Stimulated activated CD4-positive, alpha-beta T cell treated with anti-CD3 and anti-CD28 coated beads, Interleukin-2, amount 100 ng/mL, for 48 hours (primary cell): Measurements from ENCODE around the gene NECAB3.

Experiments
- DNase-seq, 2 donors: peaks; one replicate each; pipeline ENCODE4 v3.0.0-alpha.2; 2020

The NECAB3 gene

GRCh38 chr20:33696448-33696847 is 22.2 kb upstream of the NECAB3 start:
- no peak for DNase-seq

DNA sequence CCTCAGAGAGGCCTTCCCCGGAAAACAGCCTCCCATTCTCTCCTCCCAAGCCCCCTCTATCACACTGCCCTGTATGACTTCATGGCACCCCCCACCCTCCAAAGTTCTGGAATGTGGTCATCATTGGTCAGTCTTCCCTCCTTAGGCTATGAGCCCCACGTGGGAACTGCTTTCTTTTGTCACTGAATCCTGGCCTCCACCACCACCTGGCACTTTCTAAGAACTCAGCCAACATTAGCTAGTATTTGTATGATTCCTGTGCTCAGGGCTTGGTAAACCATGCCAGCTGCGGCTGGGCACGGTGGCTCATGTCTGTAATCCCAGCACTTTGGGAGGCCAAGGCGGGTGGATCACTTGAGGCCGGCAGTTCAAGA is 20.4 kb upstream of the NECAB3 start:
- no peak for DNase-seq

DNA sequence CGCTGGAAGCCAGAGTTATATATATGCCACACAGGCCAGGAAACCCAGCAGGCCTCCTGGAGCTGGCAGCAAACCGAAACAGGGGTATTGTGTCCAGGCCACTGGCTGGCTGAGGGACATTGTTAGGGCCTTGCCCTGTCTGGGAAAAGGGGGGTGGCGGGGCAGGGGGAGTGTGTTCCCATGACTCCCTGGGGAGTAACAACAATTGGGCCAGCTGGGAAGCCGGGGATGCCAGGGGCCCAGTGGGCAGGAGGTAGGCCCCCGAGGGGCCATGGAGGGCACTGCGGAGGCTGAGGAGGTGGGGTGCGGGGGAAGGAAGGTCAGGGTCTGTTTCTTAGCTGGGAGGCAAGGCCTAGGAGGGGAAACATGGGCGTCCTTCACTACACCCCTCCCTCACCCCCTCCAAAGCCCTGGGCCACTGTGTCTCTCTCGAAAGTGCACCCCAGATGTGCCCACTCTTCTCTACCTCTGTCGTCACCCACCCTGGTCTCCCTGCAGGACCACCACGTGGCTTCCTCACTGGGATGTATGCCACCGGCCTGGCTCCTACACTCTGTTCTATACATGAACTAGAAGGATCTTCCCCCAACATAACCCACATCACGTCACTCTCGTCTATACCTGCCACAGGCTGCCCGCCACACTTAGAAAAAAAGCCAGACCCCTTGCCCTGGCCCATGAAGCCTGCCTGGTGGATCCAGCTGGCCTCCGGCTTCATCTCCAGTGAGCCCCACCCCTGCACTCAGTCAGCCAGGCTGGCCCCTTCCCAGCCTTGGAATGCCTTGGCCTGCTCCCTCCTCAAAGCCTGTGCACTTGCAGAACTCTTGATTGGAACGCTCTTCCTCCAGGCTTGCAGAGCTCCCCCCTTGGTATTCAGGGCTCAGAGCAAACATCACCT is 19.8 kb upstream of the NECAB3 start:
- DNase-seq: no peak

DNA sequence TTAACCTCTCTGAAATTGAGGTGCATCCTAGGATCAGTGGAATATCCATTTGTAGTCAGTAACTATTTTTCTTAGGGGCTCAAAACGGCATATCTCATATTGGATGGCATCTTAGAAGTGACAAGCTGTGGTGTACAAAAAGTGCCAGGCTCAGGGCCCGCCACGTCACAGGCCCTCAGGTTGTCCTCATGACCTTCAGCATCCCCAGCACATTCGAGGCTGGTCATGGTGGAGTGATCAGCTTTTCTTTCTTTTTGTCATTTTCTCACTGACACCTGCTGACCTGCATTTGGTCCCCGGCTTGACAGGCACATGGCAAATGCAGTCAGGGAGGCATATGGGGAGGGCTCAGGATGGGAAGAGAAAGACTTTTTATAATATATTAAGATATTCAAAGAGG is 19.1 kb upstream of the NECAB3 start:
- DNase-seq: no peak

DNA sequence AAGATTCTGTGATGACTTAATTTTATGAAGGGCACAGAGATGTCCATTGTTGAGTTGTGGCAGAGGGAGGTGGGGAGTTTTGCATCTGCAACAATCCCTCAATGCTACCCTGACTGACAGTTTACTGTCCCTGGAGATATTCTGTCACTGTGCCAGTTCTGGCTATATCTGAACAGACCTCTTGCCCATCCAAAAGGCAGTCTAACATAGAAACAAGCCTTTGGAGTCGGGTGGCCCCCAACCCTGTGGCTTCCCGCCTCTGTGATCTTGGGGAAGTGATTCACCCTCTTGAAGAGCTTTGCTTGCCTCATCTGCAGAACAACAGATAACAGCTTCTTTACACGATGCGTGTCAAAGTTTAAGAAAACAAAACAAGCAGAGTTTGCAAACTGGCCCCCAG is 15.7 kb upstream of the NECAB3 start:
- DNase-seq: peak in 1 of 2 donors; percentile 38

- no peak for DNase-seq
These were observed 15.3 kb upstream of the NECAB3 start for GRCh38 chr20:33689493-33689892.

DNA sequence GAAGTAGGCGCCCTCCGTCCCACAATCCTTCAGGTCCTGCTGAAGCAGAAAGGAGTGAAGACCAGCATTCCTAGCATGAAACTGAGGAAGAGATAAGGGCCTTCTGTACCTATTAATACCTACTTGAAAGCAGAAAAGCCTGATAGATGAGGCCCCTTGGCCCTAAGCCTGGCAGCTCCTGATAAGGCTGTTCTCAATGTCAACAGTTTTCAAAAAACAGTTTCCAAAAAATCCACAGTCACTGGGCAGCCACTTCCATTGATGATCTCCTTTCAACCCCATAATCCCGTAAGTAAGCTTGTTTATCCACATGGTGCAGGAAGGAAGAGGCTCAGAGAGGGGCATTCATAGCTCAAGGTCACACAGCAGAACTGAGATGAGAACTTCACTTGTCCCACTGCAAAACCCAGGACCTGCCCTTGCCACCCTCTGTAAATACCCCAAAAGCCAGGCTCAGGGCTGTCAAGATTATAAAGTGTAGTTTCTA is 14.8 kb upstream of the NECAB3 start:
- no peak for DNase-seq

DNA sequence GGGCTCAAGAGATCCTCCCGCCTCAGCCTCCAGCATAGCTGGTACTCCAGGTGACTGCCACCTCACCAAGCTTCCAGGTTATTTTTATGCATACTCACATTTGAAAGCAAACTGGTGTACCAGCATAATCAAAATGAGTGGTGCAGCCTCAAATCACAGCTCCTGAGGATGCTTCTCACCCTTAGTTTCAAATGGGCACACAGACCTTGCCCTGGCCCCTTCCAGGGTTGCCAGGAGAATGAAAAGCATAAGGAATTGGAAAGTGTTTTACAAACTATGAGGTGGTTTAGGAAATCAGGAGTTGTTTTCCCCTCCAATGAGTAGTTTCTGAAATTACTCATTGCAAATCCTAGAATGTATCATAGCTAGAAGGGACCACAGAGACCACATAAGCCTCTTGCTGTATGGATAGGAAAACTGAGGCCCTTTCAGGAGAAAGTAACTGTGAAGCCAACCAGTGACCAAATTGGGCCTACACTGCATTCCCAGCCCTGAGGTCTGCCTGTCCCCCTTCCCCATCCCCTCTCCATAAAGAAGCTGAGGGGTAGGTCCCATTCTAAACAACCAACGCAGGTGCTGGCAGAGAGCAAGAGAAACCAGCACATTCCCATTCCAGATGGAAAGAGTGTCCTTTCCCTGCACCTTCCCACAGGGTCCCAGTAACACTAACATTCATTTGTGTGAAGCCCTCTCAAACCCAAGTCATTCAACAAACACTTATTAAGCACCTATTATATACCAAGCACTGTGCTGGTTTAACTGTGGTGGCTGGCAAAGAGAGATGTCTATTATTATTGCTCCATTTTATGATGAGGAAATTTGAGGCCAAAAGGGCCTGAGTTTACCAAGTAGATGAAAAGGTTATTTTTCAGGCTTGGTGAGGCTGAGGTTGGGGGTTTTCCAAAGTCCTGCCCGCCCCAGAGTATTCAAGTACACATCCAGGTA is 14.0 kb upstream of the NECAB3 start:
- no peak for DNase-seq

GRCh38 chr20:33687370-33687915 is 13.2 kb upstream of the NECAB3 start:
- no peak for DNase-seq

- no peak for DNase-seq
These were observed 12.7 kb upstream of the NECAB3 start for GRCh38 chr20:33686984-33687366.

DNA sequence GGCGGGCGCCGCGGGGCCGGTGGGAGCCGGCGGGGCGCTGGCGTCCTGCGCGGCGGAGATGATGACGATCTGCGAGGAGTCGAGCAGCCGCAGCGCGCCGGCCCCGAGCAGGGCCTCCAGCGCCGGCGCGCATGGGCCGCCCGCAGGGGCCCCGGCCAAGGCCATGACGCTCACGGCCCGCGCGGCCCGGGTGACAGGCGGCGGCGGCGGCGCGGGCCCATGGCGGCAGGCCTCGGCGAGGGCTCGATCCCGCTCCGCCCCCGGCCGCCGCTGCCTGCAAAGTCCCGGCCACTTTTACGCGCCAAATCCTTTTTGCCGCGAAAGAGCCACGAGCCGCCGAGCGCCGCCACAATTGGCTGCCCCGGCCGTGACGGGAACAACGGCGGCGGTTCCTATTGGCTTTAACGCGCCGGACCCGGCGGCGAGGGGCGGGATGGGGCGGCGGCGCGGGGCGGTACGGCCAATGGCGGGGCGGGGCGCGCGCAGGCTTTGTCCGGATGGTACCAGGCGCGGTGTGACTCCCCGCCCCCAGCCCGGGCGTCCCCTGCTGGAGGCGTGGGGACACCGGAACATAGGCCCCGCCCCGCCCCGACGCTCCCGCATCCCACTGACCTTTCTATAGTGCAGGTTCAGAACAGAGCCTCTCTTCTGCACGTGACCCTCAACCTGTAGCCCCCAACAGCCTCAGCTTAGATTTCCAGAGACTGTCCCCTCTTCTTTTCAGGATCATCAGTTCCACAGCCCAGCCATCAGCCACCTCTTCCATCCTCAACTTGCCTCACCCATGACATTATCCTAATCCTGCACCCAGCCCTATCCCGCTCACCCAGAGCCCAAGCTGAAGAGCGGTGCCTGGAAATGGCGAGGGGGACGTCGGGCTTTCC is 12.1 kb upstream of the NECAB3 start, which contains the start of gene E2F1:
Gene E2F1 (minus strand): TSS at position 286 of the 884 bp plus-strand sequence. CDS start 121 bp downstream, at position 165.
- DNase-seq: peak; percentile 97

DNA sequence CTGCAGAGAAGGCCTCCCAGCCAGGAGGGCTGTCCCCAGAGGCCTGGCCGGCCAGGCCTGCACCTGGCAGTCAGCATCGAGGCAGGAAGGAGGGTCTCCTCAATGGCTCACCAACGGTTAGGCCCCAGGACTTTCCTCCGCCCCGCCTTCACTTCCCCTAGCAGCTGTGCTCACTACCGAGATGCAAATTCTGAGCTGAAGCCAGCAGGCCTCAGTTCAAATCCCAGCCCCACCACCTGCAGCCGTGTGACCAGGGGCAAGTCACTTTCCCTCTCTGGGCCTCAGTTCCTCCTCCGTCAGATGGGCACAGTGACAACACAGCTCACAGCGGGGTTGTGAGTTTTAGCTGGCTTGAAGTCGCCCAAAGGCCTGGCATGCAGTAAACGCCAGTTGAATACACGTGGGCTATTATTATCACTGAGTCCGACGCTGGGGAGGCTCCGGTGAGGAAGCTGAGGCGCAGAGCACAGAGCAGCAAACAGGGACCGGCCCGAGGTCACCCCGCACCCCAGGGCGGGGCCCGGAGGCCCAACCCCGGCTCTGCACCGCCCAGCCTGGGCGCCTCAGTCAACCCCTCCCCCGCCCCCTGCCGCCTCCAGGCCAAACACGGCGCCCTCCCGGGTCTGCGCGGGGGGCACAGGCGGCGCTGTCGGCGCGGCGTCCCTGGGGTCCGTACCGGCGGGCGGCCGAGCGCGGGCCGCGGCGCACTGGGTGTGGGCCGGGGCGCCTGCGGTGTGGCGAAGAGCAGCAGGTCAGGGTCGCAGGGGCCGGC is 11.3 kb upstream of the NECAB3 start:
- peak; percentile 59 to 66 for DNase-seq

DNA sequence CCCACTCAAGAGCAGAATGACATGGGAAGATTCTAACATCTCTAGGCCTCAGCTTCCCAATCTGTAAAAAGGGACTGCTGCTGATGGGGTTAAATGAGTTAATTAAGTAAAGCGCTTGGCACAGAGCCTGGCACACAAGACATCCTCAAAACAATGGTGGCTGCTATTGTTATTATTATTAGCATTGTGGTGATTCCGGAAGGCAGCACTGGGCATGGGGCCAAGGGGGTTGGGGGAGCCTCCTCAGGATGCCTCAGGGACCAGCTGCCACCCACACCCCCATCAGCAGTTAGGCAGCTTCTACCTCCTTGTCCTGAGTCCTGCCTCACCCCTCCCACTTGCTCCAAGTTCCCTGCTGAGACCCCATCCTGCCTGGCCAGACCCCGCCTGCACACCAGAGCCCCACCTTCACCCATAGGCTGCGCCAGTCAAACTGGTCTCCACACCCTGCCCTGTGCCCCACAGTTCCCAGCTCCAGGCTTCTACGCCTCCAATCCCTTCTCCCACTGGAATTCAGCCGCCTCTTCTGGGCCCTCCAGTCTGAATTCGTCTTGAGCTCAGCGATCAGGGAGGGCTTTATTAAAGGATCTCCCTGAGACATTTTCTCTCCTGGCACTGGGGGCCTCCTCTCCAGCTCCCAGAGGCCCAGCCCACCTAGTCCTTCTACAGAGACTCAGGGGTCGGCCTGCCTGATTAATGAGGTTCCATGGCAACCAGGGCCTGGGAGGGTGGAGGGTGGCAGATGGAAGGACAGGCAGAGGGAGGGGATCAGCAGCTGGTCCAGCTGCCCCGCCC is 10.5 kb upstream of the NECAB3 start:
- no peak for DNase-seq

- no peak for DNase-seq
These were observed 7.6 kb upstream of the NECAB3 start for GRCh38 chr20:33681728-33682353.

- DNase-seq: no peak
These were observed 7.1 kb upstream of the NECAB3 start for GRCh38 chr20:33681288-33681687.

DNA sequence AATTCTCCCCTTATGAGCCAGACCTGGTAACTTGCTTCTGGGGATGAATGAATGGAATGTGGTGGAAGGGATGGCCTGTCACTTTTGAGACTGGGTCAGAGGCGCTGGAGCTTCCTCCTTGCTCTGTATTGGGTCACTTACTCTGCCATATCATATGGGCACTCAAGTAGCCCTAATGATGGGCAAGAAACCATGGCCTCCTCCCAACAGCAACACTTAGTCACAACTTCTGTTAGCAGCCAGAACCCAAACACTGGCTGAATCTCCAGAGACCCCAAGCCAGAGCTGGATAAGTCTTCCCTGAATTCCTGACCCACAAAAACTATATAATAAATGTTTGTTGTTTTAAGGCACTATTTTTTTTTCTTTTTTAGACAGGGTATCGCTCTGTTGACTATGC is 6.5 kb upstream of the NECAB3 start:
- DNase-seq: no peak

- peak in 1 of 2 donors; percentile 31 for DNase-seq
These were observed 5.7 kb upstream of the NECAB3 start for GRCh38 chr20:33679758-33680485.

DNA sequence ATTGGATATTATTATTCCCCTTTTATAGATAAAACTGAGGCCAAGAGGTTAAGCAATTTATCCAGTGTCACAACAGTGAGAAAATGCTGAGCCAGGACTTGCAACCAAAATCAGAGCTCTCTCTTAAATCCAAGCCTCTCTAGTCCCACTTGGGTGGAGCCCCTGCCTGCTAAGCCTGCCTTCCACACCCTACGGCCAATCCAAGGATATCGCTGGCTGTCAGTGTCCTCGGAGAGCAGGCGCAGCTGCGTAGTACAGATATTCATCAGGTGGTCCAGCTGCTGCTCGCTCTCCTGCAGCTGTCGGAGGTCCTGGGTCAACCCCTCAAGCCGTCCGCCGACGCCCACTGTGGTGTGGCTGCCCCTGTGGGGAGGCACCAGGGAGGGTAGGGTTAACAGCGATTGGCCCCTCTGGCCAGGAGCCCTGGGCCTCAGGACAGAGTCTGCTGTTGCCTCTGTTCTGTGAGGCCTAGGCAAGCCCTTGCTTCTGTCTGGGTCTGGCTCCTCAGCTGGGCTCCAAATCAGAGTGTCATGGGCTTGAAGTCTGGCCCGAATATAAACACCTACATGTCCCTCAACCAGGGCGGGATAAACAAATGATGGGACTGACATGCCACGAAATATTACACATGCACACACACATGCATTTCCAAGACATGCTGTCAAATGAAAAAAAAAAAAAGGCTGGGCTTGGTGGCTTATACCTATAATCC is 3.9 kb upstream of the NECAB3 start:
- no peak for DNase-seq
